H1 (cell line): ENCODE data around the gene TSPAN9. TPM values are rescaled to one million over a fixed set of nuclear protein-coding genes. Genes with fewer than 3 reads are reported as not detected.

ENCODE experiments used
- RAD21 ChIP-seq, 2 experiments: IDR thresholded peaks in 1 of 2; conservative IDR thresholded peaks in 1 of 2; 2 replicates each; pipeline ENCODE4 v1.6.1; 2011; ENCODE audit warnings: low read depth in 2 of 2, low read length in 2 of 2, improper control_type of control experiment in 1 of 2, inconsistent platforms in 1 of 2, mild to moderate bottlenecking in 1 of 2, moderate library complexity in 1 of 2
- SRF ChIP-seq: IDR thresholded peaks from 2 replicates; pipeline ENCODE4 v1.6.1; 2011; ENCODE audit warnings: mild to moderate bottlenecking, low read depth, low read length, moderate library complexity
- polyA plus RNA-seq, 7 experiments: library from polyadenylated mRNA; depleted of rRNA in 3 of 7; stranded (reverse) in 5 of 7; unstranded in 2 of 7; fragments of >200 nt in 5 of 7; fragments of 200-250 nt in 2 of 7; gene quantifications; 1 replicate in 5 of 7; 2 replicates in 1 of 7; 4 replicates in 1 of 7; pipeline versions ENCODE4 v1.2.1 to v1.2.3, GENCODE V29; 2011 to 2013; ENCODE audit warnings: missing spikeins in 2 of 7, mixed read lengths in 2 of 7
- total RNA-seq: library from RNA; stranded (reverse); fragmentation: NEBNext Ultra II Directional; extraction: Animal tissue kit (Norgen Biotek cat#: 25700); gene quantifications from 2 replicates; pipeline ENCODE4 v1.2.1, GENCODE V29; 2021

Gene TSPAN9
- total and polyA plus RNA-seq, 2 of the 8 experiments (the other 6 are each of a cell fraction or from before 2014, with no cell fraction given): 11.5 to 29.1 TPM

DNA sequence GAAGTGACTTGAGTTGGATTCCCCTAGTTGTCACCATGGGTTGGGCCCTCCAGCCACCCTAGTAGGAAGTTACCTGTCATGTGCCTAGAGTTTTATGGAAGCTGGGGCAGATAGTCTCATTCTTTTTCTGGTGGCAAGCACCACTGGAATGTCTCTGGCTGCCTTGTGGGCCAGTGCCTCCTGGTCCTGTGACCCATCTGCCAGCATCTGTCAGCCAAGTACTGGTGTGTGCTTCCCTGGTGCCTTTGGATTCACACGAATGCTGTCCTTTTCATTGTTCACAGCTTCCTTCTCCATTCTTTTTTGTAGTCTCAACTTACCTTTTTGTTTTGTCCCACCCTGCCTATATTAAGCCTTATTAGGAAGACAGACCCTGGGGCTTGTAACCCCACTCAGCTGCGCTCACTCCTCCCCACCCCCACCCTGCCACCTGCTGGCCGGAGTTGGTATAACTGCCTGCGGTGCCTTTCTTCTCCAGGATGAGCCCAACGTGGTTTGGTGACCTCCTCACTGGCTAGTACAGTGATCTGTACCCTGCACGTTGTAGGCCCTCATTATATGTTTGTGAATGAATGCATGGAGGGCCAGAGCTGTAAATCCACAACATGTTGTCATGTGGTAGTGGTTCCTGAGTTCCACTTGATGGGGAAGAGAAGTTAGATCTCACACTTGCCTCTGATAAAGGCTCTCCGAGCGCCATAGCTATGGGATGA is 125.7 kb downstream of the TSPAN9 start (continued):
- TF ChIP-seq RAD21 (IDR thresholded peaks at IDR 0.05 in 1 of 2, conservative IDR thresholded peaks at IDR 0.05 in 1 of 2; ENCODE audit: low read depth in 2 of 2, low read length in 2 of 2) (peak; percentile 65 to 77), SRF (peak; percentile 32; the same call in 1 of the 2 replicates)
- TF ChIP-seq, all 59 proteins: peak for 6
